Stimulated activated CD8-positive, alpha-beta memory T cell treated with anti-CD3 and anti-CD28 coated beads, Interleukin-15, amount 100 ng/mL, for 1 hour (primary cell): ENCODE results near the gene RSPRY1.
A peak's percentile ranks its signal among the peaks of the same experiment; 100 is the strongest.

ENCODE experiments used
- DNase-seq: peaks from one replicate; pipeline ENCODE4 v3.0.0-alpha.2; 2020; ENCODE audit warnings: low read depth

RSPRY1 gene

GRCh38 chr16:57224651-57225335 is 38.7 kb downstream of the RSPRY1 start:
- no peak for DNase-seq

- no peak for DNase-seq
Observed at GRCh38 chr16:57225978-57226377, 39.8 kb downstream of the RSPRY1 start.

GRCh38 chr16:57226701-57227621 is 40.8 kb downstream of the RSPRY1 start:
- DNase-seq = no peak

GRCh38 chr16:57229079-57229478 is 43.0 kb downstream of the RSPRY1 start:
- no peak for DNase-seq

- no peak for DNase-seq
Observed at GRCh38 chr16:57231821-57232350, 45.8 kb downstream of the RSPRY1 start.

GRCh38 chr16:57233944-57234706 is 48.0 kb downstream of the RSPRY1 start:
- no peak for DNase-seq

GRCh38 chr16:57234707-57235092 is 48.6 kb downstream of the RSPRY1 start:
- DNase-seq = no peak

GRCh38 chr16:57235128-57236021 is 49.2 kb downstream of the RSPRY1 start:
- DNase-seq = no peak

GRCh38 chr16:57236022-57236350 is 49.9 kb downstream of the RSPRY1 start:
- DNase-seq = no peak

- DNase-seq = no peak
Observed at GRCh38 chr16:57238682-57239081, 52.6 kb downstream of the RSPRY1 start.

GRCh38 chr16:57239107-57239506 is 53.0 kb downstream of the RSPRY1 start:
- no peak for DNase-seq

GRCh38 chr16:57240851-57241250 is 54.7 kb downstream of the RSPRY1 start:
- DNase-seq = no peak

- no peak for DNase-seq
Observed at GRCh38 chr16:57242650-57243049, 56.5 kb downstream of the RSPRY1 start.

- DNase-seq = no peak
Observed at GRCh38 chr16:57244463-57244766, 58.3 kb downstream of the RSPRY1 start.

GRCh38 chr16:57244767-57245471 is 58.8 kb downstream of the RSPRY1 start, which contains the start of gene ARL2BP:
ARL2BP (plus strand) TSS chr16:57245259; CDS start chr16:57245368, 109 bp downstream.
- peak; percentile 93 for DNase-seq

GRCh38 chr16:57245472-57246113 is 59.5 kb downstream of the RSPRY1 start:
- no peak for DNase-seq

- no peak for DNase-seq
Observed at GRCh38 chr16:57251352-57251751, 65.2 kb downstream of the RSPRY1 start.

GRCh38 chr16:57252148-57252721 is 66.1 kb downstream of the RSPRY1 start:
- DNase-seq = no peak

GRCh38 chr16:57253466-57253865 is 67.3 kb downstream of the RSPRY1 start:
- DNase-seq = no peak
